PFSK-1 (cell line): ENCODE measurements around the gene JOSD1.

Experiments
- FOXP2 ChIP-seq: optimal IDR thresholded peaks from 2 replicates; pipeline ENCODE3; 2011; ENCODE audit warnings: borderline replicate concordance, control low read depth, inconsistent platforms; ENCODE audit not compliant: insufficient read depth; ENCODE audit errors: extremely low read length, extremely low read depth
- POLR2AphosphoS5 ChIP-seq: IDR thresholded peaks from 2 replicates; pipeline ENCODE4 v1.6.1; 2012; ENCODE audit warnings: low read depth, mild to moderate bottlenecking, control low read depth, low read length, moderate library complexity
- REST ChIP-seq, 2 experiments: IDR thresholded peaks; 2 replicates each; pipeline versions ENCODE4 v1.6.1 to v1.8.0; 2011 to 2012; ENCODE audit warnings: low read depth in 2 of 2, low read length in 2 of 2, control low read depth in 1 of 2, inconsistent platforms in 1 of 2, mild to moderate bottlenecking in 1 of 2, moderate library complexity in 1 of 2; ENCODE audit not compliant: insufficient read depth in 1 of 2
- SIN3A ChIP-seq: IDR thresholded peaks from 2 replicates; pipeline ENCODE4 v1.6.1; 2012; ENCODE audit warnings: mild to moderate bottlenecking, low read length, moderate library complexity, borderline replicate concordance; ENCODE audit not compliant: insufficient read depth
- TAF1 ChIP-seq: IDR thresholded peaks from 2 replicates; pipeline ENCODE4 v1.6.1; 2012; ENCODE audit warnings: low read length, control low read depth, borderline replicate concordance; ENCODE audit not compliant: insufficient read depth

- TF ChIP-seq TAF1, result no peak
- no peak for TF ChIP-seq REST (IDR thresholded peaks at IDR 0.05; ENCODE audit: insufficient read depth in 1 of 2, low read depth in 2 of 2, low read length in 2 of 2)
- TF ChIP-seq POLR2AphosphoS5, result no peak
- no peak for TF ChIP-seq SIN3A
- TF ChIP-seq FOXP2, result no peak
Measured at GRCh38 chr22:38718414-38718813, 17.7 kb upstream of the JOSD1 start.
